Endothelial cell of umbilical vein (primary cell): ENCODE measurements around the gene GRM4.

Experiments used
- EZH2 ChIP-seq: IDR thresholded peaks from 2 replicates; pipeline ENCODE4 v1.6.1; 2012; ENCODE audit warnings: borderline replicate concordance, low read depth, mild to moderate bottlenecking, moderate library complexity, low read length, inconsistent platforms; ENCODE audit not compliant: severe bottlenecking
- FOS ChIP-seq: IDR thresholded peaks from 2 replicates; pipeline ENCODE4 v1.6.1; 2011; ENCODE audit warnings: mild to moderate bottlenecking, low read length, moderate library complexity, borderline replicate concordance; ENCODE audit not compliant: insufficient read depth
- GATA2 ChIP-seq: IDR thresholded peaks from 2 replicates; pipeline ENCODE4 v1.7.0; 2011; ENCODE audit warnings: low read depth, mild to moderate bottlenecking, moderate library complexity, mixed read lengths, low read length; ENCODE audit not compliant: insufficient read length, insufficient read depth
- JUN ChIP-seq: IDR thresholded peaks from 2 replicates; pipeline ENCODE4 v1.6.1; 2011; ENCODE audit warnings: borderline replicate concordance, low read depth; ENCODE audit not compliant: insufficient read length, insufficient read depth
- MYC ChIP-seq: IDR thresholded peaks from one replicate; pipeline ENCODE4 v1.6.1; 2011; ENCODE audit warnings: mild to moderate bottlenecking, low read depth, low read length
- POLR2A ChIP-seq: IDR thresholded peaks from 2 replicates; pipeline ENCODE4 v1.6.1; 2012; ENCODE audit warnings: low read depth, mild to moderate bottlenecking, control low read depth, low read length
- POLR2AphosphoS5 ChIP-seq: IDR thresholded peaks from 2 replicates; pipeline ENCODE4 v1.6.1; 2012; ENCODE audit warnings: low read depth, mild to moderate bottlenecking, control low read depth, low read length, moderate library complexity; ENCODE audit not compliant: insufficient read depth
- TF ChIP-seq, protein P1 (sequence below), 2 donors: IDR thresholded peaks; 1 replicate in 1 of 2; 2 replicates in 1 of 2; pipeline ENCODE4 v1.5.1; 2011; ENCODE audit warnings: low read length in 2 of 2, mild to moderate bottlenecking in 2 of 2, moderate library complexity in 2 of 2, control low read depth in 1 of 2, inconsistent platforms in 1 of 2, low read depth in 1 of 2; ENCODE audit not compliant: insufficient read depth in 1 of 2; ENCODE audit errors: extremely low read depth in 1 of 2
- TF ChIP-seq, protein P2 (sequence below): IDR thresholded peaks from 2 replicates; pipeline ENCODE4 v1.6.1; 2011; ENCODE audit not compliant: insufficient read depth, insufficient read length

DNA sequence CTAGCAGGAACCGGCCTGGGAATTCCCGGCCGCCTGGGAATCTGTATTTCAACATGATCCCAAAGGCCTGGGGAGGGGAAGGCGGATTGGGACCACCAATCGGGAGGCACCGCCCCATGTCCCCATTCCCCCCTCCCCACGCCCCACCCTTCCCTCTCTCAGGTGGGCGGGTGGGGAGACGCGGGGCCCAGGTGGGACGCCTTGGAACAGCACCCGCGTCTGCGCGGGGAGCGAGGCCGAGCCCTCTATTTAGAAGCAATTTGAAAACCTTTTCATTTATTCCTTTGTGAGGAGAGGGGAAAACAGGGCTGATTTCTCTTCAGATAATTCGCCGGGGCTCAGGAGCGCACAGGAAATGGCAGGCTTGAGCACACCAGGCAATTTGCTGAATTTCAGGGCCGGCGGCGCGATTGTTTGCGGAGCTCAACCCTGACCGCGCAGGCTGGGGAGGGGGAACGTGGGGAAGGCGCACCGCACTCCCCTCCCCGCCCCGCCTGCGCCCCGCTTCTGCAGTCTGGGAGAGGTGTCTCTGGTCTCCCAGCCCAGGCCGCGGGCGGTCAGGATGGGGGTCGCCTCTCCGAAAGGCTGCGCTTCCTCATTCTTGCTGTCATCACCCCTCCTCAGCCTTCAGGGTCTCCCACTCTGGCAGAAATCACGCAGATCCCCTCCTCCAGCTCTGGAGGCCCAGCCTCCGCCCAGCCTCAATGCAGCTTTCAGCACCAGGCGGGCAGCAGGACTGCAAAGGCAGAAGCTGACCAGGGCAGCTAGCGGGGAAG, 170.0 kb downstream of the GRM4 start:
- TF ChIP-seq POLR2A (no peak), EZH2 (peak; percentile 64), POLR2AphosphoS5 (no peak), FOS (no peak), GATA2 (no peak), JUN (no peak), MYC (no peak)
- TF ChIP-seq, protein P1, sequence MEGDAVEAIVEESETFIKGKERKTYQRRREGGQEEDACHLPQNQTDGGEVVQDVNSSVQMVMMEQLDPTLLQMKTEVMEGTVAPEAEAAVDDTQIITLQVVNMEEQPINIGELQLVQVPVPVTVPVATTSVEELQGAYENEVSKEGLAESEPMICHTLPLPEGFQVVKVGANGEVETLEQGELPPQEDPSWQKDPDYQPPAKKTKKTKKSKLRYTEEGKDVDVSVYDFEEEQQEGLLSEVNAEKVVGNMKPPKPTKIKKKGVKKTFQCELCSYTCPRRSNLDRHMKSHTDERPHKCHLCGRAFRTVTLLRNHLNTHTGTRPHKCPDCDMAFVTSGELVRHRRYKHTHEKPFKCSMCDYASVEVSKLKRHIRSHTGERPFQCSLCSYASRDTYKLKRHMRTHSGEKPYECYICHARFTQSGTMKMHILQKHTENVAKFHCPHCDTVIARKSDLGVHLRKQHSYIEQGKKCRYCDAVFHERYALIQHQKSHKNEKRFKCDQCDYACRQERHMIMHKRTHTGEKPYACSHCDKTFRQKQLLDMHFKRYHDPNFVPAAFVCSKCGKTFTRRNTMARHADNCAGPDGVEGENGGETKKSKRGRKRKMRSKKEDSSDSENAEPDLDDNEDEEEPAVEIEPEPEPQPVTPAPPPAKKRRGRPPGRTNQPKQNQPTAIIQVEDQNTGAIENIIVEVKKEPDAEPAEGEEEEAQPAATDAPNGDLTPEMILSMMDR (IDR thresholded peaks at IDR 0.05; ENCODE audit: extremely low read depth in 1 of 2, insufficient read depth in 1 of 2, low read depth in 1 of 2, low read length in 2 of 2) = no peak
- TF ChIP-seq, protein P2, sequence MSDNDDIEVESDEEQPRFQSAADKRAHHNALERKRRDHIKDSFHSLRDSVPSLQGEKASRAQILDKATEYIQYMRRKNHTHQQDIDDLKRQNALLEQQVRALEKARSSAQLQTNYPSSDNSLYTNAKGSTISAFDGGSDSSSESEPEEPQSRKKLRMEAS = no peak
